Endometrial microvascular endothelial cells (primary cell): ENCODE measurements around the gene CCR5AS.
"Not testable (repeated sequence)": the region's sequence is repeated elsewhere in the genome, so short reads cannot be mapped to it uniquely, and the experiment has no call there.

ENCODE experiments used
- in situ Hi-C: cut with HindIII; loops from 2 replicates; pipeline ENCODE4 v1.10.0; 2017; ENCODE audit warnings: low sequenced_read_pairs, low pct_unique_long_range_greater_than_20kb; ENCODE audit errors: inconsistent ontology term

CCR5AS gene

GRCh38 chr3:46406788-46407611, at the start of gene CCR5AS, which contains the start of gene CCRL2:
TSS of gene CCR5AS (minus strand) at chr3:46407066.
TSS of gene CCRL2 (plus strand) at chr3:46407259. CDS start at chr3:46408080, 821 bp downstream.
- in situ Hi-C loops = no loop called here

GRCh38 chr3:46456118-46456517, 49.3 kb upstream of the CCR5AS start:
- in situ Hi-C loops = no loop called here

GRCh38 chr3:46455231-46456115, 48.6 kb upstream of the CCR5AS start:
- in situ Hi-C loops = no loop called here

GRCh38 chr3:46454606-46455005, 47.7 kb upstream of the CCR5AS start:
- in situ Hi-C loops = no loop called here

GRCh38 chr3:46454209-46454595, 47.3 kb upstream of the CCR5AS start:
- in situ Hi-C loops = no loop called here

- in situ Hi-C loops = no loop called here
Measured at GRCh38 chr3:46453526-46454208, 46.8 kb upstream of the CCR5AS start.

- in situ Hi-C loops = no loop called here
Measured at GRCh38 chr3:46449755-46450552, 43.1 kb upstream of the CCR5AS start.

GRCh38 chr3:46448721-46449120, 41.9 kb upstream of the CCR5AS start:
- in situ Hi-C loops = no loop called here

- in situ Hi-C loops = no loop called here
Measured at GRCh38 chr3:46447228-46447985, 40.5 kb upstream of the CCR5AS start.

- in situ Hi-C loops = no loop called here
Measured at GRCh38 chr3:46442576-46443530, 36.0 kb upstream of the CCR5AS start.

- in situ Hi-C loops = no loop called here
Measured at GRCh38 chr3:46440531-46441294, 33.8 kb upstream of the CCR5AS start.

GRCh38 chr3:46438831-46439230, 32.0 kb upstream of the CCR5AS start:
- in situ Hi-C loops = no loop called here

GRCh38 chr3:46435081-46435726, 28.3 kb upstream of the CCR5AS start:
- in situ Hi-C loops = no loop called here

GRCh38 chr3:46433841-46434240, 27.0 kb upstream of the CCR5AS start:
- in situ Hi-C loops = no loop called here

GRCh38 chr3:46433118-46433517, 26.3 kb upstream of the CCR5AS start:
- in situ Hi-C loops = not testable (repeated sequence)

- in situ Hi-C loops = not testable (repeated sequence)
Measured at GRCh38 chr3:46431905-46432304, 25.0 kb upstream of the CCR5AS start.
